PC-9 (cell line): Measurements from ENCODE around the gene ASB17.

Source experiments
- EZH2 ChIP-seq: fragments of 200-600 bp; sonication (generic); IDR thresholded peaks from 2 replicates; pipeline ENCODE4 v1.8.0; 2017; ENCODE audit warnings: antibody characterized with exemption, low read depth
- TF ChIP-seq, protein P1 (sequence below): fragments of 200-600 bp; sonication (generic); conservative IDR thresholded peaks from 2 replicates; pipeline ENCODE4 v1.6.1; 2017; ENCODE audit warnings: mixed run types, antibody characterized with exemption, mild to moderate bottlenecking, moderate library complexity

DNA sequence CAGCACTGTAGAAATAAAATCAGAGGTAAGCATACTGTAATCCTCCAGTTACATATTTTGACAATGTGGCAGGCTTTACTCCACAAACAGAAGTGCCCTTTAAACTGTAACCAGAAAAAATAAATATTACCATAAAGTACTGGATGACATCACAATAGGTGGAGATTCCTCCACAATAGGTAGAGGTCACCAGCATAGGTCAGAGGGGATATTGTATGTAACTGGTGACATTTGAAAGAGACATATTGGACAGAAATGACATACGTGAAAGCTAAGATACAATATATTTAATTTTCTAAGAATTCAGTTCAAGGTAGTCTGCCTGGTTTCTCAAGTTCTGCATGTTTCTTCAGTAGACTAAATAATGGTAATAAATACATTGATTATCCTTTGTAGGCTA lies at the start of gene ASB17:
- no peak for TF ChIP-seq EZH2
- TF ChIP-seq, protein P1, sequence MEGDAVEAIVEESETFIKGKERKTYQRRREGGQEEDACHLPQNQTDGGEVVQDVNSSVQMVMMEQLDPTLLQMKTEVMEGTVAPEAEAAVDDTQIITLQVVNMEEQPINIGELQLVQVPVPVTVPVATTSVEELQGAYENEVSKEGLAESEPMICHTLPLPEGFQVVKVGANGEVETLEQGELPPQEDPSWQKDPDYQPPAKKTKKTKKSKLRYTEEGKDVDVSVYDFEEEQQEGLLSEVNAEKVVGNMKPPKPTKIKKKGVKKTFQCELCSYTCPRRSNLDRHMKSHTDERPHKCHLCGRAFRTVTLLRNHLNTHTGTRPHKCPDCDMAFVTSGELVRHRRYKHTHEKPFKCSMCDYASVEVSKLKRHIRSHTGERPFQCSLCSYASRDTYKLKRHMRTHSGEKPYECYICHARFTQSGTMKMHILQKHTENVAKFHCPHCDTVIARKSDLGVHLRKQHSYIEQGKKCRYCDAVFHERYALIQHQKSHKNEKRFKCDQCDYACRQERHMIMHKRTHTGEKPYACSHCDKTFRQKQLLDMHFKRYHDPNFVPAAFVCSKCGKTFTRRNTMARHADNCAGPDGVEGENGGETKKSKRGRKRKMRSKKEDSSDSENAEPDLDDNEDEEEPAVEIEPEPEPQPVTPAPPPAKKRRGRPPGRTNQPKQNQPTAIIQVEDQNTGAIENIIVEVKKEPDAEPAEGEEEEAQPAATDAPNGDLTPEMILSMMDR = no peak
